ENCODE results near the gene PGAP2.
A peak's percentile ranks its signal among the peaks of the same experiment; 100 is the strongest.

DNA sequence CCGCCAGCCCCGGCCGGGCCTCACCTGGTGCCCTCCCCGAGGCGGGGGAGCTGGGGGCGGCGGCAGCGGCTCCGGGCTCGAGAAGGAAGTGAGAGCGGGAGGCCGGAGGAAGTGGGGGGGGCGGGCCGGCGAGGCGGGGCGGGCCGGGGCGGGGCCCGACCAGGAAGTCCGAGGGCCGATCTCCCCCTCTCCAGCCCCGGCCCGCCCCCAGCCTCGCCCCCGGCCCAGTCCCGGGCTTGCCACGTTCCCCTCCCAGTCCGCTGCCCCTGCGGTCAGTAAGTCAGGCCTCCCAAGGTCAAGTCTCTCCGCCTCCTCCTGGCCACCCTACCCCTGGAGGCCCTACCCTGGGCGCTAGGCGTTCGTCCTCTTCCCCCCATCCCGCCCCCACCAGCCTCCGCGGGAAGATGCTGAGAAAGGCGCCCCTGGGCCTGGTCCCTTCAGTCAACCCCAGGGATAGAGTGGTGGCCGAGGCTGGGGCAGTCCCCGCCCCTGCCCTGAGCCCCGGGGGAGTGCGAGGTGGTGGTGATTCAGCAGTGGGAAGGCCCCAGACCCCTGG, 32.6 kb downstream of the PGAP2 start, which contains the start of gene RHOG:
- TF ChIP-seq CTCF (IDR thresholded peaks at IDR 0.05): no peak
- TF ChIP-seq POLR2A (IDR thresholded peaks at IDR 0.05): peak in 2 of 4 donors; percentile 20 to 64
- TF ChIP-seq POLR2AphosphoS5 (IDR thresholded peaks at IDR 0.05): peak; percentile 39 to 76
- no peak for TF ChIP-seq EP300 (IDR thresholded peaks at IDR 0.05)

Data from upper lobe of left lung (tissue), 4 donors.